DOHH2 (cell line): ENCODE data around the gene ARIH2.

Source experiments
- CTCF ChIP-seq: fragments of 200-600 bp; sonication (generic); IDR thresholded peaks from one replicate; pipeline ENCODE4 v1.5.1; 2014; ENCODE audit warnings: antibody characterized with exemption, mild to moderate bottlenecking, low read depth, low read length; ENCODE audit not compliant: poor library complexity, severe bottlenecking
- EZH2phosphoT487 ChIP-seq: fragments of 200-600 bp; sonication (generic); IDR thresholded peaks from 2 replicates; pipeline ENCODE4 v1.6.1; 2017; ENCODE audit warnings: borderline replicate concordance, mild to moderate bottlenecking, antibody characterized with exemption, low read length, moderate library complexity, mixed read lengths

GRCh38 chr3:48982016-48982415, 63.4 kb downstream of the ARIH2 start:
- TF ChIP-seq CTCF (no peak), EZH2phosphoT487 (no peak)
